Osteoblast (primary cell): ENCODE measurements around the gene MIS18BP1. TPM values are rescaled to one million over a fixed set of nuclear protein-coding genes. Genes with fewer than 3 reads are reported as not detected.
"Not testable (repeated sequence)": the region's sequence is repeated elsewhere in the genome, so short reads cannot be mapped to it uniquely, and the experiment has no call there.

Source experiments
- DNase-seq: peaks from one replicate; pipeline ENCODE4 v3.0.0; 2011; ENCODE audit warnings: low spot score, mixed read lengths; ENCODE audit not compliant: insufficient read length; ENCODE audit errors: missing footprints
- H2AFZ ChIP-seq: 2 replicates; pipeline ENCODE4 v1.6.0; 2011; ENCODE audit warnings: mild to moderate bottlenecking, low read length
- H3K27ac ChIP-seq: 2 replicates; pipeline ENCODE4 v1.5.1; 2011; ENCODE audit warnings: mild to moderate bottlenecking, low read depth, low read length, moderate library complexity
- H3K27me3 ChIP-seq: 2 replicates; pipeline ENCODE4 v1.6.0; 2012; ENCODE audit warnings: mild to moderate bottlenecking, control low read depth, inconsistent platforms, low read length, moderate library complexity; ENCODE audit not compliant: insufficient read depth
- H3K36me3 ChIP-seq: 2 replicates; pipeline ENCODE4 v1.5.1; 2011; ENCODE audit warnings: mild to moderate bottlenecking, low read length, control low read depth, moderate library complexity; ENCODE audit not compliant: insufficient read depth
- H3K4me1 ChIP-seq: 2 replicates; pipeline ENCODE4 v1.5.1; 2011; ENCODE audit warnings: mild to moderate bottlenecking, low read length, control low read depth, moderate library complexity; ENCODE audit not compliant: insufficient read depth
- H3K4me2 ChIP-seq: 2 replicates; pipeline ENCODE4 v1.6.0; 2011; ENCODE audit warnings: mild to moderate bottlenecking, low read length; ENCODE audit not compliant: insufficient read depth
- H3K4me3 ChIP-seq: fragments of 200-600 bp; sonication (generic); 3 replicates; pipeline ENCODE4 v1.5.1; 2012; ENCODE audit warnings: mild to moderate bottlenecking, low read length, inconsistent platforms; ENCODE audit not compliant: insufficient read depth
- H3K79me2 ChIP-seq: 2 replicates; pipeline ENCODE4 v1.6.0; 2012; ENCODE audit warnings: mild to moderate bottlenecking, low read length, control low read depth, inconsistent platforms; ENCODE audit not compliant: insufficient read depth
- H3K9me3 ChIP-seq: 2 replicates; pipeline ENCODE4 v1.5.1; 2011; ENCODE audit warnings: low read depth, low read length, control low read depth
- H4K20me1 ChIP-seq: 2 replicates; pipeline ENCODE4 v1.6.0; 2012; ENCODE audit warnings: mild to moderate bottlenecking, low read length, control low read depth; ENCODE audit not compliant: insufficient read depth
- total RNA-seq: library from RNA; depleted of rRNA; stranded (reverse); fragments of >200 nt; gene quantifications from 2 replicates; pipeline ENCODE4 v1.2.3, GENCODE V29; 2012
- TF ChIP-seq, protein P1 (sequence below): IDR thresholded peaks from 2 replicates; pipeline ENCODE4 v1.5.1; 2011; ENCODE audit warnings: mild to moderate bottlenecking, low read depth, low read length, moderate library complexity; ENCODE audit errors: extremely low read depth

The MIS18BP1 gene
- total RNA-seq, 1 donor: 29.7 TPM

DNA sequence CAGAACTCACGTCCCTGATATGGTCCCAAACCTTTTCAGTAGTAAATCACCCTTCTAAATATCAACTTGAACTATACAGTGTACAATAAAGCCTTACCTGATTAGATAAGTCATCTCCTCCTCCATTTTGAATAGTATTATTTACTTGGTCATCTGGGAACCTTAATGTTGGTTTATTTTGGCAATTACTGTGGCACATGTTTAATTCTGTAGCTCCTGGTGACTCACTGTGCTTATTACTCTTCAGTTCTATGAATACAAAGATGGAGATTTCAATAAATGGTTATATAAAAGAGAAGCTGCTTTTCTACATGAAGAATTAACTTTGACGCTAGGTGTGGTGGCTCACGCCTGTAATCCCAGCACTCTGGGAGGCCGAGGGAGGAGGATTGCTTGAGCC is 25.4 kb downstream of the MIS18BP1 start:
- Histone ChIP-seq H3K79me2 (peaks cover 3% of the 10 kb centered on the region), H3K9me3 (no peaks in the 10 kb centered on the region), H2AFZ (no peak overlapping the region), H3K27ac (no peak overlapping the region), H3K36me3 (peaks cover 29% of the 10 kb centered on the region), H3K4me3 (no peak overlapping the region), H4K20me1 (no peaks in the 10 kb centered on the region), H3K4me2 (no peak overlapping the region), H3K4me1 (no peaks in the 10 kb centered on the region), H3K27me3 (no peaks in the 10 kb centered on the region)
- TF ChIP-seq, protein P1, sequence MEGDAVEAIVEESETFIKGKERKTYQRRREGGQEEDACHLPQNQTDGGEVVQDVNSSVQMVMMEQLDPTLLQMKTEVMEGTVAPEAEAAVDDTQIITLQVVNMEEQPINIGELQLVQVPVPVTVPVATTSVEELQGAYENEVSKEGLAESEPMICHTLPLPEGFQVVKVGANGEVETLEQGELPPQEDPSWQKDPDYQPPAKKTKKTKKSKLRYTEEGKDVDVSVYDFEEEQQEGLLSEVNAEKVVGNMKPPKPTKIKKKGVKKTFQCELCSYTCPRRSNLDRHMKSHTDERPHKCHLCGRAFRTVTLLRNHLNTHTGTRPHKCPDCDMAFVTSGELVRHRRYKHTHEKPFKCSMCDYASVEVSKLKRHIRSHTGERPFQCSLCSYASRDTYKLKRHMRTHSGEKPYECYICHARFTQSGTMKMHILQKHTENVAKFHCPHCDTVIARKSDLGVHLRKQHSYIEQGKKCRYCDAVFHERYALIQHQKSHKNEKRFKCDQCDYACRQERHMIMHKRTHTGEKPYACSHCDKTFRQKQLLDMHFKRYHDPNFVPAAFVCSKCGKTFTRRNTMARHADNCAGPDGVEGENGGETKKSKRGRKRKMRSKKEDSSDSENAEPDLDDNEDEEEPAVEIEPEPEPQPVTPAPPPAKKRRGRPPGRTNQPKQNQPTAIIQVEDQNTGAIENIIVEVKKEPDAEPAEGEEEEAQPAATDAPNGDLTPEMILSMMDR: no peak
- no peak for DNase-seq

DNA sequence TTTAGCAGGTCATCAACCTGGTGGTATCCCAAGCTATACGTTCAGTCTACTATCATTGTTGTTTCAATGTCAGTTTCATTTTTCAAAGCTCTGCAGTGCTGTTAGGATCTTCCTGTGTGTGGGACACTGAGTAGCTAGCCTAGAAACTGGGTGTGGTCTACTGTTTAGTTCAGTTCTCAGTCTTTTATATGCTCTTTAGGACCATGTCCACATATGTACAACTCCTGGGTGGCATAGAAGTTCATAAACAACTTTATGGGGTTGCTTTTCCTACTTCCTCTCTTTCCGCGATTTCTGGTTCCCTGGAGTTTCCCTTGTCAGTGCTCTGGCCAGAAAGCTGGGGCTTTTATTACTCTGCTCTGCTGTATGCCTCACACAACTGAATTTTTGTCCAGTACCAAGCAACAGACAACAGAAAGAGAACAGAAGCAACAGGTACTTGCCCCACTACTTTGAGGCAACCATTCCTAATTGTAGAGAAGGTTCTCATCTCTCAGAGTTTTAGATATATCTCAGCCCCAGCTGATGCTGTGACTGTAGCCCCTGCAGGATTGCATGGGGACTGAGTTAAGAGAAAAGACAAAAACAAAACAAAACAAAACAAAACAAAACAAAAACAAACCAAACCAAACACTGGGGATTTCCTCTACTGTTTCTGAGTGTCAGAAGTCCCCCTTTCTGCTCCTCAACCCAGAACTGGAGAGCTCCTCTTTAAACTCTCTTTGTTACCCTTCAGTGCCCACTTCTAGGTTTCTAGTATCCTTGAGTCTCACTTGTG is 30.3 kb downstream of the MIS18BP1 start:
- Histone ChIP-seq H3K27me3 (no peaks in the 10 kb centered on the region), H3K36me3 (peaks cover 18% of the 10 kb centered on the region), H2AFZ (no peak overlapping the region), H4K20me1 (no peaks in the 10 kb centered on the region), H3K79me2 (no peaks in the 10 kb centered on the region), H3K4me3 (no peak overlapping the region), H3K4me2 (no peak overlapping the region), H3K27ac (no peak overlapping the region), H3K9me3 (no peaks in the 10 kb centered on the region), H3K4me1 (no peaks in the 10 kb centered on the region)
- no peak for DNase-seq
- TF ChIP-seq, protein P1: no peak

DNA sequence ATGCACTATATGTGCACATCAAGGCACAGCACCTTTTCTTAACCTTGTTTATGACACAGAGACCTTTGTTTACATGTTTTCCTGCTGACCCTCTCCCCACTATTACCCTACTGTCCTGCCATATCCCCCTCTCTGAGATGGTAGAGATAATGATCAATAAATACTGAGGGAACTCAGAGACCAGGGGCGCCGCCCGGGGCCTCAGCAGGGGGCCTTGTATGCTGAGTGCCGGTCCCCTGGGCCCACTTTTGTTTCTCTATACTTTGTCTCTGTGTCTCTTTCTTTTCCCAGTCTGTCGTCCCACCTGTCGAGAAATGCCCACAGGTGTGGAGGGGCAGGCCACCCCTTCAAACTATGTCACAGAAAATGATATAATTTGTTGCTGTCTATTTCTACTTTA is 38.7 kb downstream of the MIS18BP1 start:
- H3K4me3 ChIP-seq, H3K9me3 ChIP-seq, H4K20me1 ChIP-seq, DNase-seq, H3K79me2 ChIP-seq, H2AFZ ChIP-seq, H3K27ac ChIP-seq, H3K4me2 ChIP-seq, H3K27me3 ChIP-seq, H3K4me1 ChIP-seq: not testable (repeated sequence)
- H3K36me3 ChIP-seq: peaks cover 33% of the 10 kb centered on the region

DNA sequence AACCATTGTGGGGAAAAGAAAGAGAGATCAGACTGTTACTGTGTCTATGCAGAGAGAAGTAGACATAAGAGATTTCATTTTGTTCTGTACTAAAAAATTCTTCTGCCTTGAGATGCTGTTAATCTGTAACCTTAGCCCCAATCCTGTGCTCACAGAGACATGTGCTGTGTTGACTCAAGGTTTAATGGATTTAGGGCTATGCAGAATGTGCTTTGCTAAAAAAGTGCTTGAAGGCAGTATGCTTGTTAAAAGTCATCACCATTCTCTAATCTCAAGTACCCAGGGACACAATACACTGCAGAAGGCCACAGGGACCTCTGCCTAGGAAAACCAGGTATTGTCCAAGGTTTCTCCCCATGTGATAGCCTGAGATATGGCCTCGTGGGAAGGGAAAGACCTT is 39.3 kb downstream of the MIS18BP1 start:
- not testable (repeated sequence) for H3K79me2 ChIP-seq, DNase-seq, H2AFZ ChIP-seq, H3K4me1 ChIP-seq, H3K4me3 ChIP-seq, H3K4me2 ChIP-seq, H3K27me3 ChIP-seq, H3K9me3 ChIP-seq, H4K20me1 ChIP-seq, H3K27ac ChIP-seq
- peaks cover 33% of the 10 kb centered on the region for H3K36me3 ChIP-seq

DNA sequence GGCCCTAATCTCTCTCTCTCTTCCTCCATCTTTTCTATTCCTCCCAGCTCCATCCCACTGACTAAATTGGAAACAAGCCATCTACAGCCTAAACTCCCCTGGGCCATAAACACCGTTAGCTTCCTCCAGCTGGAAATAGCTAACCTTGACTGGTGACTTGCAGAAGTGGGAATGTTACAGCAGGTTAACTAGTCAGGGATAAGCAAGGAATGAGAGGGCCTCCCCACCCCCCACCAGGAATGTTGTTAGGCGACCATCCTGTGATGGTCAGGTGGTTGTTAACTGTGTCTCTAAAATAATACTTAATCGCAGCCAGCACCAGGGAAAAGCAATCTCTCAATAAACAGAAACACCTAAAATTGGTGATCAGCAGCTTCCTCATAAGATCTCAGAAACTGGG is 40.8 kb downstream of the MIS18BP1 start:
- no peak overlapping the region for H3K27ac ChIP-seq
- no peak for DNase-seq
- TF ChIP-seq, protein P1: no peak
- no peaks in the 10 kb centered on the region for H3K9me3 ChIP-seq
- H3K27me3 ChIP-seq: no peaks in the 10 kb centered on the region
- H3K79me2 ChIP-seq: no peaks in the 10 kb centered on the region
- no peak overlapping the region for H3K4me3 ChIP-seq
- H3K4me1 ChIP-seq: no peaks in the 10 kb centered on the region
- no peak overlapping the region for H3K4me2 ChIP-seq
- no peak overlapping the region for H2AFZ ChIP-seq
- H4K20me1 ChIP-seq: no peaks in the 10 kb centered on the region
- peaks cover 24% of the 10 kb centered on the region for H3K36me3 ChIP-seq
